Right ventricle myocardium inferior (tissue), 1 donor: ENCODE data around the gene TMEM238L. TPM values are rescaled to one million over a fixed set of nuclear protein-coding genes. Genes with fewer than 3 reads are reported as not detected.

Experiments
- ATAC-seq: fragments of 200-7000 bp; cut with Tn5 transposase; one replicate; pipeline ENCODE4 v1.9.1; 2020; ENCODE audit warnings: mild to moderate bottlenecking, moderate library complexity
- DNase-seq: peaks from one replicate; pipeline ENCODE4 v3.0.0; 2021; ENCODE audit errors: missing footprints
- intact Hi-C: fragments of 100-400 bp; cut with DNase I; formaldehyde crosslinking; loops from one replicate; pipeline ENCODE4 v1.11.0; 2022
- total RNA-seq: library from RNA; stranded (reverse); fragmentation: NEBNext Ultra II Directional; extraction: Animal tissue kit (Norgen Biotek cat#: 25700); gene quantifications from one replicate; pipeline ENCODE4 v1.2.1, GENCODE V29; 2021
- donor health status: DM: no; HTN: yes; CAD: no; lungs with severe emphysema.

The TMEM238L gene
- total RNA-seq, 1 donor from 2014 or later, result not detected

DNA sequence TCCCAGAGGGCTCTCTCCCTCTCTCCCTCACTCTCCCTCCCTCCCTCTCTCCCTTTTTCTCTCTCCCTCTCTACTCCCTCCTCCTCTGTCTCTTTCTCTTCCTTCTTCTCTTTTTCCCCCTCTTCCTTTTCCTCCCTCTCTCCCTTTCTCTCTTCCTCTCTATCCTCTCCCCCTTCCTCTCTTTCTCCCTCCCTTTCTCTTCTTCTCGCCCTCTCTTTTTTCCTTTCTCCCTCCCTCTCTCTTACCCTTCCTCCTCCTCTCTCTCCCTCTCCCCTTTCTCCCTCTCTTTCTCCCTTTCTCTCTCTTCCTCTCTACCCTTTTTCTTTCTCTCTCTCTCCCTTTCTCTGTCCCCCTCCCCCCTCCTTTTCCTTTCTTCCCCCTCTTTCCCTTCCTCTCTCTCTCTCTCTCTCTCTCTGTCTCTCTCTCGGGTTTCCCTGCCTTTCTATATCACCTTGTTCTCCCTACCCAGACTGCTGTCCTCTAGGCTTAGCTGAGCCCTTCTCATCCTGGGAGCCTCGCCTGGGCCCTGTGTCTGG is 48.2 kb downstream of the TMEM238L start:
- no peak for ATAC-seq
- DNase-seq, result no peak
- intact Hi-C loops, result no loop called here

DNA sequence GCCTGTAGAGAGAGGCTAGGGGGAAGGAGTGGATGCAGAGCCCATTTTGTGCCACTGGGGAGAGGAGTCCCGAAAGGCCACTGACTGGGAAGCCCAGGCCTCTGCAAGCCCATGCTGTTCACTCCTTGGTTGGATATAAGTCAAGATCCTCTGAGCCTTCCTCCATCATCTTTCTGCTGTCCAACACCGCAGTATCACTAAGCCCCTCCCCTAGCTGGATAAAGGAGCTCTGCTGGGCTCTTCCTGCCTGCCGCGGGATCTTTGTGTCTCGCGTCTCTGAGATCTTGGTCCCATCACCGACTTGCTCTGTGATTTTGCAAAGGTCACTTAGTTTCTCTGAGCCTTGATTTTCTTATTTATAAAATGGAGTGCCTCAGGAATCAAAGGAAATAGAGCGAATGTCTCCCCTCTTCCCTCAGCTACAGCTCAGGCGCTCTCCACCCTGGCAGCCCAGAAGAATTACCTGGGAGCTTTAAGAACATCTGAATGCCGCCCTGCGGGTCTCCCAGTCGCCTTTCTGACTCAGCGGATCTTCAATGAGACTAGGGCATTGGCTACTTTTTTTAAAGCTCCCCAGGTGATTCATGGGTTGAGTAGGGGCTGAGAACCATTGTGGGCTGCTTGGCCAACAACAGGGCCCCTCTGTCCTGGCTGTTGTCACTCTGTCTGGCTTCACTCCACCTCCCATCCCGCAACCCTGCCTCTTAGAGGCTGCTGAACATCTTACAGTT is 48.9 kb downstream of the TMEM238L start:
- DNase-seq, result no peak
- ATAC-seq, result peak; percentile 37
- intact Hi-C loops, result no loop called here

GRCh38 chr17:10754109-10754508 is 49.8 kb downstream of the TMEM238L start:
- DNase-seq, result no peak
- no peak for ATAC-seq
- intact Hi-C loops, result no loop called here

GRCh38 chr17:10752696-10753095 is 51.2 kb downstream of the TMEM238L start:
- DNase-seq (no peak), ATAC-seq (no peak)
- intact Hi-C loops, result no loop called here

GRCh38 chr17:10751563-10751962 is 52.3 kb downstream of the TMEM238L start:
- ATAC-seq (no peak), DNase-seq (no peak)
- intact Hi-C loops, result no loop called here

- ATAC-seq, result no peak
- intact Hi-C loops, result no loop called here
- no peak for DNase-seq
Measured at GRCh38 chr17:10750210-10750609, 53.7 kb downstream of the TMEM238L start.

DNA sequence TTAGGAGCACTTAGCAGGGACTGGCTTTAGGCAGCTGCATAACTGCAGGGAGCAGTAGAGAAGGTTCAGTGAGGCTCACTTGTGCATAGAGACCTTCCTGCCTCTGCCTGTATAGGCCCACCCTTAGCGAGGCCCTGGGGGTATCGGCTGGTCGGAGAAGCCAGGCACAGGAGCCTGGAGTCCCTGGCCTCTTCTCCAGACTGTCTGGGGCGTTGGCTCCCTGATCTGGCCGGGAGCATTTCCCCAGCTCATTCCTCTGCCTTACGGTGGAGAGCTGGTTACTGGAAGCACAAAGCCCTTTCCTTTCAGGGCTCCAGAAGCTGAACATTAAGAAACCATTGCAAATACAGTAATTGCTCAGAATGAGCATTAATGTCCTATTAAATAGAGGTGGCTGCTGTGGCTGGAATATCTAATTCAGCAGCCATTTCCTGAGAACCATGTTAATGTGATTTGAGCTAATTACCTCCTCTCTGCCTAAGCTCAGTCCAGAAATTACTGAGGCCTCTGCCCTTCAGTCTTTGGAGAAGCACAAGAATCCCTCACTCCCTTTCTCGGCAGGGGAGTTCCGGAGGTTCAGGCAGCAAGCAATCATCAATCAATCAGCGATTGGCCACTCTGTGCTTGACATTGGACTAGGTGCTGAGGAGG is 55.2 kb downstream of the TMEM238L start:
- no peak for DNase-seq
- intact Hi-C loops, result no loop called here
- no peak for ATAC-seq

GRCh38 chr17:10745231-10745630 is 58.7 kb downstream of the TMEM238L start:
- no peak for ATAC-seq
- intact Hi-C loops, result no loop called here

More at GRCh38 chr17:10745231-10745630, 58.7 kb downstream of the TMEM238L start:
- no peak for DNase-seq

Other genes with a start within 250 kb of the TMEM238L start
- gene MYH3, start 146.8 kb downstream of the TMEM238L start, total RNA-seq, result 0.43 TPM
- gene SCO1, start 106.6 kb downstream of the TMEM238L start, total RNA-seq, result 30.9 TPM
- gene ADPRM, start 106.5 kb downstream of the TMEM238L start, total RNA-seq, result 3.8 TPM
- 9.8 TPM for gene TMEM220, start 74.1 kb downstream of the TMEM238L start, total RNA-seq
- not detected for gene PIRT, start 34.0 kb upstream of the TMEM238L start, total RNA-seq